ENCODE results near the gene RALGPS1. TPM values are rescaled to one million over a fixed set of nuclear protein-coding genes. Genes with fewer than 3 reads are reported as not detected.

The RALGPS1 gene
- total and polyA plus RNA-seq, 8 donors, result 5.8 to 12.7 (median 9.3) TPM

DNA sequence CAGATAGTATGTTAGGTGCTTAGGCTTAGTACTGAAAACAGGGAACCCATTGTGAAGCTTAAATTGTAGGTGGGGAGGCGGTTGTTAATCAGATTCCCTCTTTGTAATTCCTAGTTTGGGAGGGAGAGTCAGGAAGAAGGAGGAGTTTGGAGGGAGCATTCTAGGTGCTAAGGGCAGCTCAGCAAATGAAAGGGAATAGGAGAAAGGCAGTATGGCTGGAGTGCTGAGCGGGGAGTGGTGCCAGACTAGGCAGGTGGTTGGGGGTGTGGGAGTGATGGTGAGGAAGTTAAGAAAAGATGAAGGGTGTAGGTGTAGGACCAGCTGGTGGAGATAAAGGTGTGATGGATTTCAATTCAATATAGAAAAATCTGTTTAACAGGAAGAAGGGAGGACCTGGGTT, 338.9 kb downstream of the RALGPS1 start:
- intact Hi-C loops (cut with DNase I), result no loop called here
- H3K27ac ChIP-seq, result no peak overlapping the region
- H3K36me3 ChIP-seq, result no peaks in the 10 kb centered on the region
- H3K9me3 ChIP-seq, result no peaks in the 10 kb centered on the region
- TF ChIP-seq, protein P1, sequence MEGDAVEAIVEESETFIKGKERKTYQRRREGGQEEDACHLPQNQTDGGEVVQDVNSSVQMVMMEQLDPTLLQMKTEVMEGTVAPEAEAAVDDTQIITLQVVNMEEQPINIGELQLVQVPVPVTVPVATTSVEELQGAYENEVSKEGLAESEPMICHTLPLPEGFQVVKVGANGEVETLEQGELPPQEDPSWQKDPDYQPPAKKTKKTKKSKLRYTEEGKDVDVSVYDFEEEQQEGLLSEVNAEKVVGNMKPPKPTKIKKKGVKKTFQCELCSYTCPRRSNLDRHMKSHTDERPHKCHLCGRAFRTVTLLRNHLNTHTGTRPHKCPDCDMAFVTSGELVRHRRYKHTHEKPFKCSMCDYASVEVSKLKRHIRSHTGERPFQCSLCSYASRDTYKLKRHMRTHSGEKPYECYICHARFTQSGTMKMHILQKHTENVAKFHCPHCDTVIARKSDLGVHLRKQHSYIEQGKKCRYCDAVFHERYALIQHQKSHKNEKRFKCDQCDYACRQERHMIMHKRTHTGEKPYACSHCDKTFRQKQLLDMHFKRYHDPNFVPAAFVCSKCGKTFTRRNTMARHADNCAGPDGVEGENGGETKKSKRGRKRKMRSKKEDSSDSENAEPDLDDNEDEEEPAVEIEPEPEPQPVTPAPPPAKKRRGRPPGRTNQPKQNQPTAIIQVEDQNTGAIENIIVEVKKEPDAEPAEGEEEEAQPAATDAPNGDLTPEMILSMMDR (IDR thresholded peaks at IDR 0.05), result no peak
- WGBS, 2 donors, result 94 to 98% methylated on average over 2 of the region's 2 CpGs
- DNase-seq (no peak), FAIRE-seq (no peak), ATAC-seq (no peak)
- no peaks in the 10 kb centered on the region for H3K4me1 ChIP-seq
- H3K27me3 ChIP-seq, result no peaks in the 10 kb centered on the region
- no peak overlapping the region for H3K4me3 ChIP-seq

DNA sequence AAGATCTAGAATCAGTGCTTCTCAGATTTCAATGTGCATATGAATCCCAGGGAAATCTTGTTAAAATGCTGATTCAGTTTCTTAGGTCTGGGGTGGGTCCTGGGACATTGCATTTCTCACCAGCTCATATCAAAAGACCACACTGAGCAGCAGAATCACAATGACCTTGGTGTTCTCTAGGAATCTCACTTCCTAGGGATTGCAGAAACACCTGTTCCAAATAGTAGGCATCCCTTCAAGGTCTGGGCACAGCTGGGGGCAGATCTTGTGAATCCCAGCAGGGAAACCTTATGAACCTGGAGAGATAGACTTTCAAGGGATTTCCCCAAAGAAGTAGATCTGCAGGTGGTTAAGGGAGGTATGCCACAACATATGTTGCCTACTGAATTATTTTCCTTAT, 341.1 kb downstream of the RALGPS1 start:
- H3K9me3 ChIP-seq, result no peaks in the 10 kb centered on the region
- no peaks in the 10 kb centered on the region for H3K36me3 ChIP-seq
- H3K27ac ChIP-seq, result no peak overlapping the region
- no peak for DNase-seq
- no peaks in the 10 kb centered on the region for H3K27me3 ChIP-seq
- H3K4me1 ChIP-seq, result no peaks in the 10 kb centered on the region
- TF ChIP-seq, protein P1 (IDR thresholded peaks at IDR 0.05), result no peak
- no peak overlapping the region for H3K4me3 ChIP-seq
- no peak for FAIRE-seq
- no peak for ATAC-seq
- intact Hi-C loops (cut with DNase I), result no loop called here

DNA sequence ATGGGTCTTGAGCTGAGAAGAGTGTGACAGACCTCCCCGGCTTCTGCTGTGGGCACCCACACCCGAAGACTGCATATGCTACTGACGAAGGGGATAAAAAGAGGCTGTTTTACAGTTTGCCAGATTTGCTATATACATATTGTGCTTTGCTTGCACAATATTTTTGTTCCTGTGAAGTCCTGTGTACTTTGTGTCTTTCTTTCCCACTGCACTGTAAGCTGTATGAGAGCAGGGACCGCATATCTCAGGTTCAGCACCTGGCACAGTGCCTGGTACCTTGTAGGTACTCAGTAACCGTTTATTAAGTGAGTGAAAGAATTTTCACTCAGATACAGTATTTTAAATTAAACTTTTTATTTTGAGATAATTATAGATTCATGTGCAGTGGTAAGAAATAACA, 341.7 kb downstream of the RALGPS1 start:
- ATAC-seq (no peak), FAIRE-seq (no peak), DNase-seq (no peak)
- Histone ChIP-seq H3K27me3 (no peaks in the 10 kb centered on the region), H3K36me3 (no peaks in the 10 kb centered on the region), H3K4me1 (no peaks in the 10 kb centered on the region), H3K9me3 (no peaks in the 10 kb centered on the region), H3K27ac (no peak overlapping the region), H3K4me3 (no peak overlapping the region)
- TF ChIP-seq, protein P1 (IDR thresholded peaks at IDR 0.05), result no peak
- 63 to 69% methylated on average over 5 of the region's 5 CpGs for WGBS, 2 donors
- intact Hi-C loops (cut with DNase I), result no loop called here

DNA sequence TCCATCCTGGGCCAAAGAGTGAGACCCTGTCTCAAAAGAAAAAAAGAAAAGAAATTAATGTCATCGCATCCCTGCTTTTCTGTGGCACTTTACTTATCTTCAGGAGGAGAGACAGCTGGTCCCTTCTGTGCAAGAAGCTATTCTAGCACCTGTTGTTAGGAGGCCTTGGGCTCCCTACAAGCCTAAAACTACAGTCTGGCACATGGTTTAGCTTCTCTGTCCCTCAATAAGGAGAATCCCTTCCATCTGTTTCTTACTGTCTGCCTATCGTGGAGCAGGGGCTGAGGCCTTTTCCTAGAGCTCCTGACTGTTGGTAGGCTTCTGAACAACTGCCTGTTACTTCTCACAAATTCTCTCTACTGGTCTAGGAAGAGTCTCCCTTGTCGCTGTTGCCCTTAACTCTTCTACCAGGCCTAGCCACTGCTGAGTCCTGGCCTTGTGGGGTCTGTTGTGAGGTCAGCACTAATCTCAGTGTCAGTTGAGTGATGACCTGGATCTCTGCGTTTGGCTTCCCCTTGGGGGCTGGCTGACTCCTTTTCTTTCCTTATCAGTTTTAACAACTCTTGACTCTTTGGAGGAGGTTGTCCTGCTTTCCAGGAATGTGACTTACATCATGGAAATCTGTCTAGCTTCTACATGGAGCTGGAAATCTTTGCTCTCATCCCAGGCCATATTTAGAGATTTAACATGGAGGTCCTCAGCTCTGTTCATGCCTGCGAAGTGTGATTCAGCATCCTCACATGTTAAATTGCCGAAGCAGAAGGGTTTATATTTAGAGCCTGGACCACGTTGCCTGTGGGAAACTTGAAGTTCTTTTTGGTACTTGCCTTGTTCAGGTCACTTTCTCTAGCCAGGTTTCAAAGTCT, 344.3 kb downstream of the RALGPS1 start:
- ATAC-seq (no peak), DNase-seq (no peak), FAIRE-seq (no peak)
- Histone ChIP-seq H3K27me3 (no peaks in the 10 kb centered on the region), H3K9me3 (no peaks in the 10 kb centered on the region), H3K36me3 (no peaks in the 10 kb centered on the region), H3K4me1 (no peaks in the 10 kb centered on the region), H3K27ac (no peak overlapping the region), H3K4me3 (no peak overlapping the region)
- WGBS, 2 donors, result 84 to 95% methylated on average over 7 of the region's 7 CpGs
- TF ChIP-seq, protein P1 (IDR thresholded peaks at IDR 0.05), result no peak
- intact Hi-C loops (cut with DNase I), result no loop called here

DNA sequence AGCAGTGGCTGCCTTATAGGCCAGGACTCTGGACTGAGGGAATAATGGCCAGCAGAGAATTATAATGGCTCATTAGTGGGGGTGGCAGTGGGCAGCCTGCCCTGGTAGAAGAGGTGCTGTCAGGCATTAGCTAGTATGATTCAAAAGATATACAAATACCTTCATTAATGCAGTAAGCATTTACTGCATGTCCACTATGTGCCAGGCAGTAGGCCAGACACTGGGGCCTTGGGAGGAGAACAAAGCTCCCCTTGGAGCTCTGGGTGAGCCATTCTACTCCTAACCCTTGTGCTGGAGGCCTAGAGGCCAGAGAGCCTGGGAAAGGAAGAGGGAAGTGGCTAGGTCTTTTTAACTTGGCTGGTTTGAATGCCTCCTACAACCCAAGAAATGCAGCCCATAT, 348.0 kb downstream of the RALGPS1 start:
- no peaks in the 10 kb centered on the region for H3K36me3 ChIP-seq
- H3K27me3 ChIP-seq, result no peaks in the 10 kb centered on the region
- no peak overlapping the region for H3K4me3 ChIP-seq
- no peak overlapping the region for H3K27ac ChIP-seq
- FAIRE-seq (no peak), ATAC-seq (no peak), DNase-seq (no peak)
- TF ChIP-seq, protein P1 (IDR thresholded peaks at IDR 0.05), result no peak
- intact Hi-C loops (cut with DNase I), result no loop called here
- H3K4me1 ChIP-seq, result no peaks in the 10 kb centered on the region
- H3K9me3 ChIP-seq, result no peaks in the 10 kb centered on the region
